Activated naive CD4-positive, alpha-beta T cell treated with anti-CD3 and anti-CD28 coated beads for 36 hours (primary cell): ENCODE measurements around the gene EIF2AK2. TPM values are rescaled to one million over a fixed set of nuclear protein-coding genes. Genes with fewer than 3 reads are reported as not detected.
"Not testable (repeated sequence)": the region's sequence is repeated elsewhere in the genome, so short reads cannot be mapped to it uniquely, and the experiment has no call there.

Source experiments
- CTCF ChIA-PET: fragments of 350-600 bp; sonication (Branson Sonifier 250); formaldehyde crosslinking; loops from one replicate; lab custom pipeline; 2021; ENCODE audit warnings: antibody characterized with exemption; lab: Charles Lee
- DNase-seq: peaks from one replicate; pipeline ENCODE4 v3.0.0-alpha.2; 2020
- H3K27ac Mint-ChIP-seq: one replicate; pipeline ENCODE4 v1.8.0; 2021; ENCODE audit warnings: mild to moderate bottlenecking, mixed read lengths
- H3K27me3 Mint-ChIP-seq: one replicate; pipeline ENCODE4 v1.8.0; 2021; ENCODE audit warnings: low read depth, mixed read lengths
- H3K36me3 Mint-ChIP-seq: one replicate; pipeline ENCODE4 v1.8.0; 2021; ENCODE audit warnings: low read depth, mixed read lengths
- H3K4me1 Mint-ChIP-seq: one replicate; pipeline ENCODE4 v1.8.0; 2021; ENCODE audit warnings: low read depth, mixed read lengths
- H3K4me3 Mint-ChIP-seq: one replicate; pipeline ENCODE4 v1.8.0; 2021; ENCODE audit warnings: mild to moderate bottlenecking, moderate library complexity, mixed read lengths
- H3K9me3 Mint-ChIP-seq: one replicate; pipeline ENCODE4 v1.8.0; 2021; ENCODE audit warnings: mixed read lengths
- intact Hi-C: fragments of 100-400 bp; cut with micrococcal nuclease; formaldehyde crosslinking; loops from one replicate; pipeline ENCODE4 v1.15.1; 2023
- total RNA-seq, 2 experiments: library from RNA; stranded (reverse); gene quantifications; one replicate each; pipeline ENCODE4 v1.2.3, GENCODE V29; 2021

EIF2AK2 gene
- total RNA-seq: 10 to 100 TPM; 54.5 to 55.7 TPM

- intact Hi-C loops: loop anchor here (1.0 to 10.0 kb wide), 7 partner anchors 39 to 372 kb away; partner anchors contain the start of genes CEBPZ, CEBPZOS, GPATCH11 and HEATR5B
- peaks cover 3% of the 10 kb centered on the region for H3K9me3 Mint-ChIP-seq
- peak within 1 kb of the TSS; percentile 85 for H3K27ac Mint-ChIP-seq
- peak within 1 kb of the TSS; percentile 86 for H3K4me3 Mint-ChIP-seq
- CTCF ChIA-PET: interaction anchor here (0.5 to 2.2 kb wide), 4 partner anchors 11 to 804 kb away, joined by 3 to 21 read pairs (median 4); no protein-coding TSS in a partner anchor
- DNase-seq: peak; percentile 80
- peaks cover 30% of the 10 kb centered on the region for H3K4me1 Mint-ChIP-seq
- no peaks in the 10 kb centered on the region for H3K27me3 Mint-ChIP-seq
- peaks cover 21% of the 10 kb centered on the region for H3K36me3 Mint-ChIP-seq
Observed at GRCh38 chr2:37156857-37157714, at the start of gene EIF2AK2. EIF2AK2 (minus strand) TSS chr2:37156980; CDS start chr2:37147806, 9,174 bp downstream.

- no peak for DNase-seq
- H3K27me3 Mint-ChIP-seq: no peaks in the 10 kb centered on the region
- no peak overlapping the region for H3K27ac Mint-ChIP-seq
- H3K9me3 Mint-ChIP-seq: peaks cover 44% of the 10 kb centered on the region
- H3K4me3 Mint-ChIP-seq: no peak overlapping the region
- CTCF ChIA-PET: interaction anchor here (0.6 kb wide), 1 partner anchor 736 kb away, joined by 10 read pairs; no protein-coding TSS in a partner anchor
- intact Hi-C loops: no loop called here
- H3K36me3 Mint-ChIP-seq: peaks cover 86% of the 10 kb centered on the region
- peaks cover 34% of the 10 kb centered on the region for H3K4me1 Mint-ChIP-seq
Observed at GRCh38 chr2:37205689-37206341, 49.0 kb upstream of the EIF2AK2 start.

GRCh38 chr2:37205071-37205661 lies 48.4 kb upstream of the EIF2AK2 start:
- H3K4me3 Mint-ChIP-seq, intact Hi-C loops, H3K27me3 Mint-ChIP-seq, DNase-seq, CTCF ChIA-PET: not testable (repeated sequence)
- H3K9me3 Mint-ChIP-seq: peaks cover 43% of the 10 kb centered on the region
- peaks cover 34% of the 10 kb centered on the region for H3K4me1 Mint-ChIP-seq
- H3K27ac Mint-ChIP-seq: peak overlapping the region; percentile 26
- peaks cover 83% of the 10 kb centered on the region for H3K36me3 Mint-ChIP-seq

GRCh38 chr2:37203708-37204107 lies 46.9 kb upstream of the EIF2AK2 start:
- peaks cover 38% of the 10 kb centered on the region for H3K4me1 Mint-ChIP-seq
- CTCF ChIA-PET: interaction anchor here (1.7 kb wide), 1 partner anchor 8 kb away, joined by 4 read pairs; no protein-coding TSS in a partner anchor
- no peak overlapping the region for H3K4me3 Mint-ChIP-seq
- H3K36me3 Mint-ChIP-seq: peaks cover 72% of the 10 kb centered on the region
- intact Hi-C loops: no loop called here
- H3K9me3 Mint-ChIP-seq: peaks cover 31% of the 10 kb centered on the region
- peak overlapping the region; percentile 67 for H3K27ac Mint-ChIP-seq
- no peaks in the 10 kb centered on the region for H3K27me3 Mint-ChIP-seq
- no peak for DNase-seq

- CTCF ChIA-PET: no interaction called here
- Mint-ChIP-seq H3K4me3 (no peak overlapping the region), H3K9me3 (peaks cover 12% of the 10 kb centered on the region), H3K4me1 (peaks cover 35% of the 10 kb centered on the region), H3K27ac (peak overlapping the region; percentile 66), H3K36me3 (peaks cover 53% of the 10 kb centered on the region), H3K27me3 (no peaks in the 10 kb centered on the region)
- intact Hi-C loops: no loop called here
- DNase-seq: peak; percentile 13
Observed at GRCh38 chr2:37201766-37202165, 45.0 kb upstream of the EIF2AK2 start.

GRCh38 chr2:37201208-37201607 lies 44.4 kb upstream of the EIF2AK2 start:
- intact Hi-C loops: no loop called here
- peaks cover 8% of the 10 kb centered on the region for H3K9me3 Mint-ChIP-seq
- H3K4me1 Mint-ChIP-seq: peaks cover 33% of the 10 kb centered on the region
- CTCF ChIA-PET: interaction anchor here (0.7 to 1.2 kb wide), 2 partner anchors 14 to 45 kb away, joined by 3 to 4 read pairs; no protein-coding TSS in a partner anchor
- peak overlapping the region; percentile 66 for H3K27ac Mint-ChIP-seq
- H3K36me3 Mint-ChIP-seq: peaks cover 49% of the 10 kb centered on the region
- no peak for DNase-seq
- no peaks in the 10 kb centered on the region for H3K27me3 Mint-ChIP-seq
- no peak overlapping the region for H3K4me3 Mint-ChIP-seq

GRCh38 chr2:37198681-37199065 lies 41.9 kb upstream of the EIF2AK2 start:
- no peak for DNase-seq
- no peak overlapping the region for H3K4me3 Mint-ChIP-seq
- CTCF ChIA-PET: no interaction called here
- no peaks in the 10 kb centered on the region for H3K27me3 Mint-ChIP-seq
- H3K9me3 Mint-ChIP-seq: peaks cover 2% of the 10 kb centered on the region
- peak overlapping the region; percentile 30 for H3K27ac Mint-ChIP-seq
- peaks cover 32% of the 10 kb centered on the region for H3K4me1 Mint-ChIP-seq
- H3K36me3 Mint-ChIP-seq: peaks cover 24% of the 10 kb centered on the region
- intact Hi-C loops: no loop called here

GRCh38 chr2:37196320-37197195 lies 39.8 kb upstream of the EIF2AK2 start, which contains the start of gene CEBPZOS:
CEBPZOS (plus strand) TSS chr2:37196496; CDS start chr2:37199705, 3,209 bp downstream.
- intact Hi-C loops: loop anchor here (1.0 to 2.0 kb wide), 7 partner anchors 14 to 230 kb away; partner anchors contain the start of genes CEBPZ, GPATCH11, HEATR5B and NDUFAF7
- peaks cover 23% of the 10 kb centered on the region for H3K4me1 Mint-ChIP-seq
- H3K27ac Mint-ChIP-seq: peak within 1 kb of the TSS; percentile 97
- peak within 1 kb of the TSS; percentile 98 for H3K4me3 Mint-ChIP-seq
- H3K36me3 Mint-ChIP-seq: peaks cover 10% of the 10 kb centered on the region
- peak; percentile 93 for DNase-seq
- H3K27me3 Mint-ChIP-seq: no peaks in the 10 kb centered on the region
- CTCF ChIA-PET: interaction anchor here (0.8 kb wide), 1 partner anchor 29 kb away, joined by 3 read pairs; no protein-coding TSS in a partner anchor
- no peaks in the 10 kb centered on the region for H3K9me3 Mint-ChIP-seq

GRCh38 chr2:37195862-37196319 lies 39.1 kb upstream of the EIF2AK2 start:
- intact Hi-C loops: loop anchor here (1.0 to 2.0 kb wide), 7 partner anchors 15 to 230 kb away; partner anchors contain the start of genes CEBPZ, GPATCH11, HEATR5B and NDUFAF7
- peak overlapping the region; percentile 98 for H3K4me3 Mint-ChIP-seq
- peak overlapping the region; percentile 97 for H3K27ac Mint-ChIP-seq
- H3K27me3 Mint-ChIP-seq, DNase-seq, H3K36me3 Mint-ChIP-seq, H3K9me3 Mint-ChIP-seq, CTCF ChIA-PET: not testable (repeated sequence)
- H3K4me1 Mint-ChIP-seq: peaks cover 23% of the 10 kb centered on the region

GRCh38 chr2:37192551-37192950 lies 35.8 kb upstream of the EIF2AK2 start:
- intact Hi-C loops: no loop called here
- Mint-ChIP-seq H3K9me3 (no peaks in the 10 kb centered on the region), H3K4me3 (no peak overlapping the region), H3K4me1 (peaks cover 10% of the 10 kb centered on the region), H3K27ac (no peak overlapping the region), H3K27me3 (no peaks in the 10 kb centered on the region), H3K36me3 (peaks cover 2% of the 10 kb centered on the region)
- no peak for DNase-seq
- CTCF ChIA-PET: interaction anchor here (0.6 kb wide), 1 partner anchor 35 kb away, joined by 3 read pairs; no protein-coding TSS in a partner anchor

- H3K27ac Mint-ChIP-seq: no peak overlapping the region
- CTCF ChIA-PET: no interaction called here
- H3K4me1 Mint-ChIP-seq: peaks cover 3% of the 10 kb centered on the region
- H3K36me3 Mint-ChIP-seq: peaks cover 2% of the 10 kb centered on the region
- no peaks in the 10 kb centered on the region for H3K9me3 Mint-ChIP-seq
- no peaks in the 10 kb centered on the region for H3K27me3 Mint-ChIP-seq
- intact Hi-C loops: no loop called here
- H3K4me3 Mint-ChIP-seq: no peak overlapping the region
- DNase-seq: no peak
Observed at GRCh38 chr2:37191747-37192146, 35.0 kb upstream of the EIF2AK2 start.
